Esophagus squamous epithelium (tissue), 5 donors: ENCODE data around the gene AIG1. TPM values are rescaled to one million over a fixed set of nuclear protein-coding genes. Genes with fewer than 3 reads are reported as not detected.
"Not testable (repeated sequence)": the region's sequence is repeated elsewhere in the genome, so short reads cannot be mapped to it uniquely, and the experiment has no call there.

Experiments used
- DNase-seq: peaks from one replicate; lab custom pipeline; 2025; lab: John Stamatoyannopoulos, UW
- H3K27ac ChIP-seq, 4 donors: fragments of 200-600 bp; sonication (generic); one replicate each; pipeline ENCODE4 v1.5.1; 2016 to 2019; ENCODE audit warnings: mild to moderate bottlenecking in 1 of 4
- H3K27me3 ChIP-seq, 4 donors: fragments of 200-600 bp; sonication (generic); 1 replicate in 3 of 4; 2 replicates in 1 of 4; pipeline versions ENCODE4 v1.5.1 to v1.6.0; 2017 to 2021; ENCODE audit warnings: antibody characterized with exemption in 1 of 4
- H3K36me3 ChIP-seq, 3 donors: fragments of 200-600 bp; sonication (generic); one replicate each; pipeline ENCODE4 v1.5.1; 2016 to 2019
- H3K4me1 ChIP-seq, 3 donors: fragments of 200-600 bp; sonication (generic); one replicate each; pipeline ENCODE4 v1.5.1; 2017 to 2019
- H3K4me3 ChIP-seq, 4 donors: fragments of 200-600 bp; sonication (generic); 1 replicate in 3 of 4; 2 replicates in 1 of 4; pipeline ENCODE4 v1.5.1; 2016 to 2019; ENCODE audit warnings: mild to moderate bottlenecking in 2 of 4, moderate library complexity in 1 of 4
- H3K9me3 ChIP-seq, 3 donors: fragments of 200-600 bp; sonication (generic); one replicate each; pipeline ENCODE4 v1.5.1; 2016 to 2019
- POLR2A ChIP-seq, 4 donors: fragments of 450-650 bp; IDR thresholded peaks; one replicate each; pipeline ENCODE4 v1.6.1; 2017; ENCODE audit warnings: antibody characterized with exemption in 4 of 4, mild to moderate bottlenecking in 4 of 4, moderate library complexity in 3 of 4
- WGBS, 2 donors: methylation state at CpG; one replicate each; pipeline ENCODE4 v1.1.5; 2018; 5-methylcytosine and 5-hydroxymethylcytosine counted together
- intact Hi-C: fragments of 100-400 bp; cut with DNase I; formaldehyde crosslinking; loops from one replicate; pipeline ENCODE4 v1.15.0; 2022
- total RNA-seq, 4 donors: library from RNA; depleted of rRNA; stranded (reverse); fragments of >200 nt; gene quantifications; one replicate each; pipeline ENCODE4 v1.1.0, GENCODE V29; 2016
- TF ChIP-seq, protein P1 (sequence below), 6 experiments: fragments of 450-650 bp in 4 of 6; fragments of 200-600 bp in 2 of 6; sonication (generic) in 2 of 6; IDR thresholded peaks; one replicate each; pipeline ENCODE4 v1.5.1; 2016 to 2019; ENCODE audit warnings: antibody characterized with exemption in 6 of 6, mild to moderate bottlenecking in 4 of 6, moderate library complexity in 4 of 6
- donor health status: DM: yes; HTN: yes; CAD: no.

The AIG1 gene
- total RNA-seq, 4 donors from 2014 or later, result 29.1 to 30.5 (median 29.9) TPM

DNA sequence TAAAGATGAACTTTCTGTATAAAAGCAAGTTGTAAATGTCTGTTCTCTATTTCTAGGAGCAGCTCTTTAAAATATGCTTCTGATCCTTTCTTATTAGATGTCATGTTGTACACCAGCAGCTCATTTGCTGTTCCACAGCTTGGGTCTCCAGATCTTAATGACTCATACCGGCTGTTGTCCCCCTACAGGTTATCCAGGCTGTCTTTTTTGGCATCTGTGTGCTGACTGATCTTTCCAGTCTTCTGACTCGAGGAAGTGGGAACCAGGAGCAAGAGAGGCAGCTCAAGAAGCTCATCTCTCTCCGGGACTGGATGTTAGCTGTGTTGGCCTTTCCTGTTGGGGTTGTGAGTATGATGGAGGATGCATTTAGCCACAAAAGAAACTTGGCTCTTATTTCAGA lies 76.0 kb downstream of the AIG1 start:
- no peak overlapping the region for H3K27ac ChIP-seq
- 70 to 82% methylated on average over 2 of the region's 3 CpGs for WGBS, 2 donors
- H3K27me3 ChIP-seq, result no peaks in the 10 kb centered on the region
- no peak overlapping the region for H3K4me3 ChIP-seq
- peaks cover 0 to under 1% (median 0%) of the 10 kb centered on the region in 3 donors for H3K9me3 ChIP-seq
- DNase-seq, result no peak
- intact Hi-C loops, result no loop called here
- no peak for TF ChIP-seq POLR2A (IDR thresholded peaks at IDR 0.05)
- TF ChIP-seq, protein P1, sequence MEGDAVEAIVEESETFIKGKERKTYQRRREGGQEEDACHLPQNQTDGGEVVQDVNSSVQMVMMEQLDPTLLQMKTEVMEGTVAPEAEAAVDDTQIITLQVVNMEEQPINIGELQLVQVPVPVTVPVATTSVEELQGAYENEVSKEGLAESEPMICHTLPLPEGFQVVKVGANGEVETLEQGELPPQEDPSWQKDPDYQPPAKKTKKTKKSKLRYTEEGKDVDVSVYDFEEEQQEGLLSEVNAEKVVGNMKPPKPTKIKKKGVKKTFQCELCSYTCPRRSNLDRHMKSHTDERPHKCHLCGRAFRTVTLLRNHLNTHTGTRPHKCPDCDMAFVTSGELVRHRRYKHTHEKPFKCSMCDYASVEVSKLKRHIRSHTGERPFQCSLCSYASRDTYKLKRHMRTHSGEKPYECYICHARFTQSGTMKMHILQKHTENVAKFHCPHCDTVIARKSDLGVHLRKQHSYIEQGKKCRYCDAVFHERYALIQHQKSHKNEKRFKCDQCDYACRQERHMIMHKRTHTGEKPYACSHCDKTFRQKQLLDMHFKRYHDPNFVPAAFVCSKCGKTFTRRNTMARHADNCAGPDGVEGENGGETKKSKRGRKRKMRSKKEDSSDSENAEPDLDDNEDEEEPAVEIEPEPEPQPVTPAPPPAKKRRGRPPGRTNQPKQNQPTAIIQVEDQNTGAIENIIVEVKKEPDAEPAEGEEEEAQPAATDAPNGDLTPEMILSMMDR (IDR thresholded peaks at IDR 0.05), result no peak
- no peaks in the 10 kb centered on the region for H3K4me1 ChIP-seq
- H3K36me3 ChIP-seq, result peaks cover 0 to 8% (median 0%) of the 10 kb centered on the region in 3 donors

DNA sequence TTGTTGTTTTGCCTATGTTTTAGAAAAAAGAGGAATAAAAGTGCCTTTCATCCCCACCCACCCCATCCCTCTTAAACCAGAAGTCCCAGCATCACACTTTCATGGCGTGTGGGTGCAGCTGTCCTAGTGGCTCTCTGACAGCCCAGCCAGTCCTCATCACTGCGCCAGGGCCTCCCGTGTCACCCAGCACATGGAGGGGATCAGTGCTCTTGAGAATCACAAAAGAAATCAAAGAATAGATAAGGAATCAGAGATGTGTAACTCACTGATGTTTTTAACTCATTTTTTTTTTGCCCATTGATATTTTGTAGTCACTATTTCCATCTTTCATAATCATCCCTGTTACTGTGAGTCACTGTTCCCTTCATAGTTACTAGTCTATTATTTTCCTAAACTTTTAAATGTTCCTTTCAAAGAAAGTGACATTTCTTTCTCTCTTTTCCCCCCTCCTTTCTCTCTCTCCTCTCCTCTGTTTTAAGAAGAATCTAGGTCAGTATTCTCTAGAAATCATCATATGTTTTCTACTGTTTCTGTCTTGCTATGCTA lies 78.6 kb downstream of the AIG1 start:
- TF ChIP-seq, protein P1 (IDR thresholded peaks at IDR 0.05), result no peak
- TF ChIP-seq POLR2A (IDR thresholded peaks at IDR 0.05), result no peak
- 91 to 95% methylated on average over 3 of the region's 3 CpGs for WGBS, 2 donors
- Histone ChIP-seq H3K4me3 (no peak overlapping the region), H3K4me1 (no peaks in the 10 kb centered on the region), H3K36me3 (peaks cover 0 to 8% (median 0%) of the 10 kb centered on the region in 3 donors), H3K27me3 (no peaks in the 10 kb centered on the region), H3K27ac (no peak overlapping the region), H3K9me3 (no peaks in the 10 kb centered on the region)
- DNase-seq, result no peak
- intact Hi-C loops, result no loop called here

DNA sequence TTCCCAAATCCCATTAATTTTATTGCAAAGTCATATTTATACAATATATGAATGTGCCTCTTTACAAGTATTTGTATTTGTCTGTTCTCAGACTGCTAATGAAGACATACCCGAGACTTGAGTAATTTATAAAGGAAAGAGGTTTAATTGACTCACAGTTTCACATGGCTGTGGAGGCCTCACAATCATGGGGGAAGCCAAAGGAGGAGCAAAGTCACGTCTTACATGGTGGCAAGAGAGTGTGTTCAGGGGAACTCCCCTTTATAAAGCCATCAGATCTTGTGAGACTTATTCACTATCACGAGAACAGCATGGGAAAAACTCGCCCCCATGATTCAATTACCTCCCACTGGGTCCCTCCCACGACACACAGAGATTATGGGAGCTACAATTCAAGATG lies 79.2 kb downstream of the AIG1 start:
- H3K9me3 ChIP-seq, H3K4me3 ChIP-seq, H3K36me3 ChIP-seq, H3K27ac ChIP-seq, H3K4me1 ChIP-seq, DNase-seq, H3K27me3 ChIP-seq, intact Hi-C loops: not testable (repeated sequence)
- 72 to 74% methylated on average over 5 of the region's 5 CpGs for WGBS, 2 donors

DNA sequence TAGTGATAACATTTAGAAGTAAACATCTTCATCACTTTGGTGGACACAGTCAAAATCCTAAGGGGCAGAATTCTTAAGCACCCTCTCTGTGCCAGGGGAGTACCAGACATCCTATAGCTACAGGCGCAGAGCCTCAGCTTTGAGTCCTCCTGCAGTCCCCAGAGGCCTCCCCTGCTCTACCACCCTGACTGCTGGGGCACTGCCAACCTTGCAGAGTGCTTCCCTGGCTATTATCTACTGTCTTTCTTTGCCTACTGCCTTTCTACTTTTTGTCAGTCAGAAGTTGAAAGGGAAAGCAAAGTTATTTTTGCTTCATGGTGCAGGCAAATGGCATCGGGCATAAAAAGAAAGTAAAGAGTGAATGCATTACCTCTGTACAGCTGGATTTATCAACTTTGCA lies 80.1 kb downstream of the AIG1 start:
- no peaks in the 10 kb centered on the region for H3K4me1 ChIP-seq
- no peak overlapping the region for H3K4me3 ChIP-seq
- H3K9me3 ChIP-seq, result no peaks in the 10 kb centered on the region
- DNase-seq, result no peak
- no peak overlapping the region for H3K27ac ChIP-seq
- TF ChIP-seq POLR2A (IDR thresholded peaks at IDR 0.05), result no peak
- TF ChIP-seq, protein P1 (IDR thresholded peaks at IDR 0.05), result no peak
- intact Hi-C loops, result no loop called here
- peaks cover 0 to 8% (median 0%) of the 10 kb centered on the region in 3 donors for H3K36me3 ChIP-seq
- 60 to 84% methylated on average over 2 of the region's 2 CpGs for WGBS, 2 donors
- no peaks in the 10 kb centered on the region for H3K27me3 ChIP-seq

DNA sequence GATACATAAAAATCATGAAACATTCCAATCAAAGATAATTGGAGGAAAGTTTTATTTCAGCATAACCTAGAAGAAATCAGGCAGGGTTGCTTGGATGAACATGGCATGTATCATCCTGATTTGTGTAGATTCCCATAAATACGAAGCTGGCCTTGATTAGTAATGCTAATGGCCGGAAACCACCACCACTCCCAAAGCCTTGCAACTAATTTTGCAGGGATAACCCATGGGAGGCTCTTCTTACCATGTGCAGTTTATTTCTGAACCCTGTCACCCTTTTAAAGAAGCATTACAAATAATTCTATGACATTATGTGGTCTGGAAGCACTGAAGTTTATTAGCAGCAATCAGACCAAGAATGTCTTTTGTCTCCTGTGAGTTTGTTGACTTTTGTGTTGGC lies 80.8 kb downstream of the AIG1 start:
- intact Hi-C loops, result no loop called here
- DNase-seq, result no peak
- Histone ChIP-seq H3K9me3 (no peaks in the 10 kb centered on the region), H3K27me3 (no peaks in the 10 kb centered on the region), H3K36me3 (peaks cover 0 to 8% (median 0%) of the 10 kb centered on the region in 3 donors), H3K4me1 (no peaks in the 10 kb centered on the region), H3K4me3 (no peak overlapping the region), H3K27ac (no peak overlapping the region)
- TF ChIP-seq POLR2A (IDR thresholded peaks at IDR 0.05), result no peak
- TF ChIP-seq, protein P1 (IDR thresholded peaks at IDR 0.05), result no peak
- 80 to 91% methylated on average over 2 of the region's 2 CpGs for WGBS, 2 donors
